B cell (primary cell): Measurements from ENCODE around the gene DDX20.

Source experiments
- EZH2 ChIP-seq: IDR thresholded peaks from 2 replicates; pipeline ENCODE4 v1.6.1; 2012; ENCODE audit warnings: borderline replicate concordance, low read depth, mild to moderate bottlenecking, moderate library complexity, low read length; ENCODE audit not compliant: insufficient read depth, poor library complexity, severe bottlenecking
- TF ChIP-seq, protein P1 (sequence below): fragments of 200-600 bp; IDR thresholded peaks from one replicate; pipeline ENCODE4 v1.8.0; 2022; ENCODE audit warnings: antibody characterized with exemption, mild to moderate bottlenecking

DNA sequence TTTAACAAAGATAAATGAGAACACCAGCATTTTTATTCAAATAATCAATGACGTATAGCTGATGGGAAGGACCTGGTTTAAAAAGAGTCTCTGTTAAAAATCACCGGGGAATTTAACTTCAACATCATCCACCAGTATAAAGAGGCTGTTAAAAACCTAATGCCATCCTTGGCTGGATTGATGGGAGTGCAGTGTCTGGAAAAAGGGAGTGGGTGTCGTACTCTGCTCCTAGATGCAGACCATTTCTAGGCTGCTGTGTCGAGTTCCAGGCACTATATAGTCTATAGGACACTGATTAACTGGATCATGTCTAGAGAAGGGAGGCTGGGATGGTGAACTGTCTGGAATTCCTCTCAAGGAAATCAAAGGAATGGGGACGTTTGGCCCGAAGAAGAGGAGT lies 36.1 kb downstream of the DDX20 start:
- TF ChIP-seq EZH2 = no peak
- TF ChIP-seq, protein P1, sequence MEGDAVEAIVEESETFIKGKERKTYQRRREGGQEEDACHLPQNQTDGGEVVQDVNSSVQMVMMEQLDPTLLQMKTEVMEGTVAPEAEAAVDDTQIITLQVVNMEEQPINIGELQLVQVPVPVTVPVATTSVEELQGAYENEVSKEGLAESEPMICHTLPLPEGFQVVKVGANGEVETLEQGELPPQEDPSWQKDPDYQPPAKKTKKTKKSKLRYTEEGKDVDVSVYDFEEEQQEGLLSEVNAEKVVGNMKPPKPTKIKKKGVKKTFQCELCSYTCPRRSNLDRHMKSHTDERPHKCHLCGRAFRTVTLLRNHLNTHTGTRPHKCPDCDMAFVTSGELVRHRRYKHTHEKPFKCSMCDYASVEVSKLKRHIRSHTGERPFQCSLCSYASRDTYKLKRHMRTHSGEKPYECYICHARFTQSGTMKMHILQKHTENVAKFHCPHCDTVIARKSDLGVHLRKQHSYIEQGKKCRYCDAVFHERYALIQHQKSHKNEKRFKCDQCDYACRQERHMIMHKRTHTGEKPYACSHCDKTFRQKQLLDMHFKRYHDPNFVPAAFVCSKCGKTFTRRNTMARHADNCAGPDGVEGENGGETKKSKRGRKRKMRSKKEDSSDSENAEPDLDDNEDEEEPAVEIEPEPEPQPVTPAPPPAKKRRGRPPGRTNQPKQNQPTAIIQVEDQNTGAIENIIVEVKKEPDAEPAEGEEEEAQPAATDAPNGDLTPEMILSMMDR = no peak
